22Rv1 (cell line): ENCODE data around the gene RIC3.

Source experiments
- ZFX ChIP-seq: fragments of 450-650 bp; IDR thresholded peaks from 2 replicates; pipeline ENCODE4 v1.6.1; 2017; ENCODE audit warnings: antibody characterized with exemption, borderline replicate concordance
- TF ChIP-seq, protein P1 (sequence below): fragments of 450-650 bp; IDR thresholded peaks from 2 replicates; pipeline ENCODE4 v1.5.1; 2017; ENCODE audit warnings: mild to moderate bottlenecking

DNA sequence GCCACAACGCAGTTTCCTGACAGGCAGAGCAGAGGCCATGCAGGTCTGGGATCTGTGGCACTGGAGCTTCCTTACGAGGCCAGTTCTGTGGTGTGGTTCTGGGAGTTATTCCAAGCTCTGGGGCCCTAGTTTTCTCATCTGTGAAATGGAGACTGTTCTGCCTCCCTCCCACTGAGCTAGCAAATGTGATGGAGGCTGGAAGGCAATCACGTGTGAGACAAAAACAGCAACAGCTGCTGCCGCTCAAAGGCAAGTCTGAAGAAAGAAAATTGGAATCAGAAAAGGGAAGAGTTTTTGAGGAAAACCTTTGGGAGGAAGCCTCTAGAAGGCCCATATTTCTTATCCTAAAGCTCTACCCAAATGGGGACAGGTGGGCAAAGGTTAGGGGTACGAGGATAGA, 8.3 kb upstream of the RIC3 start:
- TF ChIP-seq, protein P1, sequence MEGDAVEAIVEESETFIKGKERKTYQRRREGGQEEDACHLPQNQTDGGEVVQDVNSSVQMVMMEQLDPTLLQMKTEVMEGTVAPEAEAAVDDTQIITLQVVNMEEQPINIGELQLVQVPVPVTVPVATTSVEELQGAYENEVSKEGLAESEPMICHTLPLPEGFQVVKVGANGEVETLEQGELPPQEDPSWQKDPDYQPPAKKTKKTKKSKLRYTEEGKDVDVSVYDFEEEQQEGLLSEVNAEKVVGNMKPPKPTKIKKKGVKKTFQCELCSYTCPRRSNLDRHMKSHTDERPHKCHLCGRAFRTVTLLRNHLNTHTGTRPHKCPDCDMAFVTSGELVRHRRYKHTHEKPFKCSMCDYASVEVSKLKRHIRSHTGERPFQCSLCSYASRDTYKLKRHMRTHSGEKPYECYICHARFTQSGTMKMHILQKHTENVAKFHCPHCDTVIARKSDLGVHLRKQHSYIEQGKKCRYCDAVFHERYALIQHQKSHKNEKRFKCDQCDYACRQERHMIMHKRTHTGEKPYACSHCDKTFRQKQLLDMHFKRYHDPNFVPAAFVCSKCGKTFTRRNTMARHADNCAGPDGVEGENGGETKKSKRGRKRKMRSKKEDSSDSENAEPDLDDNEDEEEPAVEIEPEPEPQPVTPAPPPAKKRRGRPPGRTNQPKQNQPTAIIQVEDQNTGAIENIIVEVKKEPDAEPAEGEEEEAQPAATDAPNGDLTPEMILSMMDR: no peak
- TF ChIP-seq ZFX: no peak
